Measurements from ENCODE around the gene CFB. TPM values are rescaled to one million over a fixed set of nuclear protein-coding genes. Genes with fewer than 3 reads are reported as not detected.

Gene CFB
- total and polyA plus RNA-seq, 9 of the 15 experiments (the other 6 are each of a cell fraction or from before 2014, with no cell fraction given), result 0.08 to 0.91 (median 0.22) TPM; not detected in 4

DNA sequence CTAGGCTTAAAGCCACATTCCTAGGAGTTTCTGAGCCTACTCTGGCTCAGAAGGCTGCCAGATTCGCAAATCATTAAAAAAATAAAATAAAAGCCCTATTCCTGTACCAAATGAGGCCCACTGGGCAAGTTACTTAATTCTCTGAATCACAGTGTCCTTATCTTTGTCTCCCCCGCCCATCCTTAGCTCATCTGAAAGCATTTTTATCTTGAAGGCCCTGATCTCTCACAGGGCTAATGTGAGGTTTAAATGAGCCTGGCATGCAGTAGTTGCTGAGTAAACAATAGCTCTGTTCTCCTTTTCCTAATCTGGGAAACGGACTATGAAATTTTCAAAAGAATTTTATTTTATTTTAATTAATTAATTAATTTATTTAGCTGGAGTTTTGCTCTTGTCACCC, 41.9 kb upstream of the CFB start (continued):
- TF ChIP-seq, protein P1, sequence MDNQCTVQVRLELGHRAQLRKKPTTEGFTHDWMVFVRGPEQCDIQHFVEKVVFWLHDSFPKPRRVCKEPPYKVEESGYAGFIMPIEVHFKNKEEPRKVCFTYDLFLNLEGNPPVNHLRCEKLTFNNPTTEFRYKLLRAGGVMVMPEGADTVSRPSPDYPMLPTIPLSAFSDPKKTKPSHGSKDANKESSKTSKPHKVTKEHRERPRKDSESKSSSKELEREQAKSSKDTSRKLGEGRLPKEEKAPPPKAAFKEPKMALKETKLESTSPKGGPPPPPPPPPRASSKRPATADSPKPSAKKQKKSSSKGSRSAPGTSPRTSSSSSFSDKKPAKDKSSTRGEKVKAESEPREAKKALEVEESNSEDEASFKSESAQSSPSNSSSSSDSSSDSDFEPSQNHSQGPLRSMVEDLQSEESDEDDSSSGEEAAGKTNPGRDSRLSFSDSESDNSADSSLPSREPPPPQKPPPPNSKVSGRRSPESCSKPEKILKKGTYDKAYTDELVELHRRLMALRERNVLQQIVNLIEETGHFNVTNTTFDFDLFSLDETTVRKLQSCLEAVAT (IDR thresholded peaks at IDR 0.05), result no peak
- TF ChIP-seq, protein P2, sequence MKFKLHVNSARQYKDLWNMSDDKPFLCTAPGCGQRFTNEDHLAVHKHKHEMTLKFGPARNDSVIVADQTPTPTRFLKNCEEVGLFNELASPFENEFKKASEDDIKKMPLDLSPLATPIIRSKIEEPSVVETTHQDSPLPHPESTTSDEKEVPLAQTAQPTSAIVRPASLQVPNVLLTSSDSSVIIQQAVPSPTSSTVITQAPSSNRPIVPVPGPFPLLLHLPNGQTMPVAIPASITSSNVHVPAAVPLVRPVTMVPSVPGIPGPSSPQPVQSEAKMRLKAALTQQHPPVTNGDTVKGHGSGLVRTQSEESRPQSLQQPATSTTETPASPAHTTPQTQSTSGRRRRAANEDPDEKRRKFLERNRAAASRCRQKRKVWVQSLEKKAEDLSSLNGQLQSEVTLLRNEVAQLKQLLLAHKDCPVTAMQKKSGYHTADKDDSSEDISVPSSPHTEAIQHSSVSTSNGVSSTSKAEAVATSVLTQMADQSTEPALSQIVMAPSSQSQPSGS (CRISPR knock-in tag; IDR thresholded peaks at IDR 0.05), result no peak
- TF ChIP-seq SAFB (IDR thresholded peaks at IDR 0.05; ENCODE audit: borderline replicate concordance, low read depth, low read length) (no peak), SUPT5H (IDR thresholded peaks at IDR 0.05) (no peak), ZSCAN29 (IDR thresholded peaks at IDR 0.05) (no peak), CTBP1 (IDR thresholded peaks at IDR 0.05; ENCODE audit: borderline replicate concordance) (0 out of 2 replicates have a peak, but pooled peaks have one; percentile 42), CBFA2T3 (IDR thresholded peaks at IDR 0.05) (peak; percentile 63), TCF3 (CRISPR knock-in tag; IDR thresholded peaks at IDR 0.05) (0 out of 2 replicates have a peak, but pooled peaks have one; percentile 17), SIN3B (IDR thresholded peaks at IDR 0.05; ENCODE audit: low read depth) (no peak), HNRNPH1 (optimal IDR thresholded peaks at IDR 0.05; ENCODE audit: low read depth, low read length) (no peak), CXXC5 (CRISPR knock-in tag; IDR thresholded peaks at IDR 0.05) (no peak), MAFG (tag; conservative IDR thresholded peaks at IDR 0.05) (0 out of 2 replicates have a peak, but pooled peaks have one; percentile 8)
- TF ChIP-seq, protein P3, sequence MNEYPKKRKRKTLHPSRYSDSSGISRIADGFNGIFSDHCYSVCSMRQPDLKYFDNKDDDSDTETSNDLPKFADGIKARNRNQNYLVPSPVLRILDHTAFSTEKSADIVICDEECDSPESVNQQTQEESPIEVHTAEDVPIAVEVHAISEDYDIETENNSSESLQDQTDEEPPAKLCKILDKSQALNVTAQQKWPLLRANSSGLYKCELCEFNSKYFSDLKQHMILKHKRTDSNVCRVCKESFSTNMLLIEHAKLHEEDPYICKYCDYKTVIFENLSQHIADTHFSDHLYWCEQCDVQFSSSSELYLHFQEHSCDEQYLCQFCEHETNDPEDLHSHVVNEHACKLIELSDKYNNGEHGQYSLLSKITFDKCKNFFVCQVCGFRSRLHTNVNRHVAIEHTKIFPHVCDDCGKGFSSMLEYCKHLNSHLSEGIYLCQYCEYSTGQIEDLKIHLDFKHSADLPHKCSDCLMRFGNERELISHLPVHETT (CRISPR knock-in tag; conservative IDR thresholded peaks at IDR 0.05 in 1 of 2, IDR thresholded peaks at IDR 0.05 in 1 of 2), result 0 out of 4 replicates have a peak, but pooled peaks of 1 of the 2 experiments have one; percentile 28
- TF ChIP-seq, protein P4, sequence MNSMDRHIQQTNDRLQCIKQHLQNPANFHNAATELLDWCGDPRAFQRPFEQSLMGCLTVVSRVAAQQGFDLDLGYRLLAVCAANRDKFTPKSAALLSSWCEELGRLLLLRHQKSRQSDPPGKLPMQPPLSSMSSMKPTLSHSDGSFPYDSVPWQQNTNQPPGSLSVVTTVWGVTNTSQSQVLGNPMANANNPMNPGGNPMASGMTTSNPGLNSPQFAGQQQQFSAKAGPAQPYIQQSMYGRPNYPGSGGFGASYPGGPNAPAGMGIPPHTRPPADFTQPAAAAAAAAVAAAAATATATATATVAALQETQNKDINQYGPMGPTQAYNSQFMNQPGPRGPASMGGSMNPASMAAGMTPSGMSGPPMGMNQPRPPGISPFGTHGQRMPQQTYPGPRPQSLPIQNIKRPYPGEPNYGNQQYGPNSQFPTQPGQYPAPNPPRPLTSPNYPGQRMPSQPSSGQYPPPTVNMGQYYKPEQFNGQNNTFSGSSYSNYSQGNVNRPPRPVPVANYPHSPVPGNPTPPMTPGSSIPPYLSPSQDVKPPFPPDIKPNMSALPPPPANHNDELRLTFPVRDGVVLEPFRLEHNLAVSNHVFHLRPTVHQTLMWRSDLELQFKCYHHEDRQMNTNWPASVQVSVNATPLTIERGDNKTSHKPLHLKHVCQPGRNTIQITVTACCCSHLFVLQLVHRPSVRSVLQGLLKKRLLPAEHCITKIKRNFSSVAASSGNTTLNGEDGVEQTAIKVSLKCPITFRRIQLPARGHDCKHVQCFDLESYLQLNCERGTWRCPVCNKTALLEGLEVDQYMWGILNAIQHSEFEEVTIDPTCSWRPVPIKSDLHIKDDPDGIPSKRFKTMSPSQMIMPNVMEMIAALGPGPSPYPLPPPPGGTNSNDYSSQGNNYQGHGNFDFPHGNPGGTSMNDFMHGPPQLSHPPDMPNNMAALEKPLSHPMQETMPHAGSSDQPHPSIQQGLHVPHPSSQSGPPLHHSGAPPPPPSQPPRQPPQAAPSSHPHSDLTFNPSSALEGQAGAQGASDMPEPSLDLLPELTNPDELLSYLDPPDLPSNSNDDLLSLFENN (IDR thresholded peaks at IDR 0.05; ENCODE audit: low read depth in 2 of 2, low read length in 2 of 2), result no peak
- TF ChIP-seq, protein P5, sequence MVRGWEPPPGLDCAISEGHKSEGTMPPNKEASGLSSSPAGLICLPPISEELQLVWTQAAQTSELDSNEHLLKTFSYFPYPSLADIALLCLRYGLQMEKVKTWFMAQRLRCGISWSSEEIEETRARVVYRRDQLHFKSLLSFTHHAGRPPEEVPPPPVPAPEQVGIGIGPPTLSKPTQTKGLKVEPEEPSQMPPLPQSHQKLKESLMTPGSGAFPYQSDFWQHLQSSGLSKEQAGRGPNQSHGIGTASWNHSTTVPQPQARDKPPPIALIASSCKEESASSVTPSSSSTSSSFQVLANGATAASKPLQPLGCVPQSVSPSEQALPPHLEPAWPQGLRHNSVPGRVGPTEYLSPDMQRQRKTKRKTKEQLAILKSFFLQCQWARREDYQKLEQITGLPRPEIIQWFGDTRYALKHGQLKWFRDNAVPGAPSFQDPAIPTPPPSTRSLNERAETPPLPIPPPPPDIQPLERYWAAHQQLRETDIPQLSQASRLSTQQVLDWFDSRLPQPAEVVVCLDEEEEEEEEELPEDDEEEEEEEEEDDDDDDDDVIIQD (CRISPR knock-in tag; IDR thresholded peaks at IDR 0.05), result no peak
- TF ChIP-seq, protein P6, sequence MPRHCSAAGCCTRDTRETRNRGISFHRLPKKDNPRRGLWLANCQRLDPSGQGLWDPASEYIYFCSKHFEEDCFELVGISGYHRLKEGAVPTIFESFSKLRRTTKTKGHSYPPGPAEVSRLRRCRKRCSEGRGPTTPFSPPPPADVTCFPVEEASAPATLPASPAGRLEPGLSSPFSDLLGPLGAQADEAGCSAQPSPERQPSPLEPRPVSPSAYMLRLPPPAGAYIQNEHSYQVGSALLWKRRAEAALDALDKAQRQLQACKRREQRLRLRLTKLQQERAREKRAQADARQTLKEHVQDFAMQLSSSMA (CRISPR knock-in tag; IDR thresholded peaks at IDR 0.05), result no peak
